CD14-positive monocyte (primary cell): ENCODE measurements around the gene KLHDC2. TPM values are rescaled to one million over a fixed set of nuclear protein-coding genes. Genes with fewer than 3 reads are reported as not detected.

Source experiments
- DNase-seq, 3 donors: peaks; one replicate each; pipeline ENCODE4 v3.0.0-alpha.2; 2011 to 2022
- H2AFZ ChIP-seq: 2 replicates; pipeline ENCODE4 v1.6.0; 2012; ENCODE audit warnings: mild to moderate bottlenecking, low read depth, low read length, inconsistent platforms; ENCODE audit not compliant: insufficient read depth, poor library complexity, severe bottlenecking
- H3K27ac ChIP-seq, 2 donors: 1 replicate in 1 of 2; 2 replicates in 1 of 2; pipeline ENCODE4 v1.5.1; 2012 to 2013; ENCODE audit warnings: low read length in 2 of 2, control low read depth in 1 of 2, inconsistent platforms in 1 of 2, low read depth in 1 of 2, mild to moderate bottlenecking in 1 of 2
- H3K27me3 ChIP-seq, 2 donors: one replicate each; pipeline versions ENCODE4 v1.6.0 to v1.6.1; 2011 to 2013; ENCODE audit warnings: low read length in 2 of 2; ENCODE audit not compliant: control insufficient read depth in 2 of 2, insufficient read depth in 2 of 2
- H3K36me3 ChIP-seq, 2 donors: replicated peaks in 1 of 2; 1 replicate in 1 of 2; 2 replicates in 1 of 2; pipeline versions ENCODE4 v1.5.1 to v1.6.1; 2012 to 2013; ENCODE audit warnings: low read length in 2 of 2, control low read depth in 1 of 2, inconsistent platforms in 1 of 2, mild to moderate bottlenecking in 1 of 2; ENCODE audit not compliant: insufficient read depth in 2 of 2, control insufficient read depth in 1 of 2
- H3K4me1 ChIP-seq, 2 donors: 1 replicate in 1 of 2; 2 replicates in 1 of 2; pipeline versions ENCODE4 v1.5.1 to v1.6.1; 2012 to 2013; ENCODE audit warnings: low read length in 2 of 2, control low read depth in 1 of 2, inconsistent platforms in 1 of 2, mild to moderate bottlenecking in 1 of 2, moderate library complexity in 1 of 2; ENCODE audit not compliant: insufficient read depth in 2 of 2, control insufficient read depth in 1 of 2
- H3K4me2 ChIP-seq: replicated peaks from 2 replicates; pipeline ENCODE3; 2012; ENCODE audit warnings: low read length, moderate library complexity, mild to moderate bottlenecking; ENCODE audit not compliant: poor library complexity, severe bottlenecking; ENCODE audit errors: extremely low read depth
- H3K4me3 ChIP-seq, 3 experiments: fragments of 200-600 bp in 1 of 3; sonication (generic) in 1 of 3; replicated peaks in 1 of 3; 1 replicate in 2 of 3; 2 replicates in 1 of 3; pipeline ENCODE4 v1.5.1; 2011 to 2013; ENCODE audit warnings: low read length in 3 of 3, mild to moderate bottlenecking in 3 of 3, control low read depth in 2 of 3, low read depth in 2 of 3, inconsistent platforms in 1 of 3, moderate library complexity in 1 of 3
- H3K79me2 ChIP-seq: 2 replicates; pipeline ENCODE4 v1.6.0; 2012; ENCODE audit warnings: mild to moderate bottlenecking, control low read depth, inconsistent platforms, low read length, moderate library complexity; ENCODE audit not compliant: insufficient read depth
- H3K9ac ChIP-seq: 2 replicates; pipeline ENCODE4 v1.6.0; 2017; ENCODE audit warnings: low read length, mild to moderate bottlenecking; ENCODE audit not compliant: insufficient read depth, poor library complexity, severe bottlenecking
- H3K9me3 ChIP-seq, 2 donors: replicated peaks in 1 of 2; 1 replicate in 1 of 2; 2 replicates in 1 of 2; pipeline versions ENCODE4 v1.5.1 to v1.6.1; 2012 to 2013; ENCODE audit warnings: low read length in 2 of 2, control low read depth in 1 of 2; ENCODE audit not compliant: control insufficient read depth in 1 of 2, insufficient read depth in 1 of 2
- H4K20me1 ChIP-seq: 2 replicates; pipeline ENCODE4 v1.6.0; 2012; ENCODE audit warnings: mild to moderate bottlenecking, low read length, control low read depth, moderate library complexity; ENCODE audit not compliant: insufficient read depth
- H3K27ac Mint-ChIP-seq, 7 donors: one replicate each; pipeline ENCODE4 v1.8.0; 2020; ENCODE audit warnings: mild to moderate bottlenecking in 7 of 7, mixed read lengths in 7 of 7, moderate library complexity in 6 of 7, inconsistent platforms in 2 of 7
- H3K27me3 Mint-ChIP-seq, 3 donors: one replicate each; pipeline ENCODE4 v1.8.0; 2021 to 2022; ENCODE audit warnings: low read depth in 3 of 3, mild to moderate bottlenecking in 3 of 3, mixed read lengths in 3 of 3, moderate library complexity in 3 of 3, inconsistent platforms in 1 of 3
- H3K36me3 Mint-ChIP-seq, 2 donors: one replicate each; pipeline ENCODE4 v1.8.0; 2020; ENCODE audit warnings: mixed read lengths in 2 of 2, inconsistent platforms in 1 of 2, mild to moderate bottlenecking in 1 of 2
- H3K4me1 Mint-ChIP-seq: one replicate; pipeline ENCODE4 v1.8.0; 2020; ENCODE audit warnings: mild to moderate bottlenecking, mixed read lengths
- H3K4me3 Mint-ChIP-seq, 2 donors: one replicate each; pipeline ENCODE4 v1.8.0; 2020; ENCODE audit warnings: mild to moderate bottlenecking in 2 of 2, mixed read lengths in 2 of 2, moderate library complexity in 1 of 2
- H3K9me3 Mint-ChIP-seq, 7 donors: one replicate each; pipeline ENCODE4 v1.8.0; 2020 to 2022; ENCODE audit warnings: mixed read lengths in 7 of 7, mild to moderate bottlenecking in 6 of 7, moderate library complexity in 6 of 7, inconsistent platforms in 2 of 7
- WGBS: methylation state at CpG from one replicate; pipeline ENCODE4 v1.1.5; 2013; ENCODE audit warnings: missing lambda C conversion rate; ENCODE audit not compliant: insufficient coverage; 5-methylcytosine and 5-hydroxymethylcytosine counted together
- intact Hi-C, 2 donors: fragments of 100-400 bp; cut with micrococcal nuclease; formaldehyde crosslinking; loops; one replicate each; pipeline versions ENCODE4 v1.15.0 to v1.15.1; 2023
- polyA plus RNA-seq, 3 donors: library from polyadenylated mRNA; depleted of rRNA in 1 of 3; unstranded in 2 of 3; stranded (reverse) in 1 of 3; fragments of 300-500 nt in 2 of 3; fragments of >200 nt in 1 of 3; fragmentation: Illumina TruSeq in 2 of 3; gene quantifications; 1 replicate in 2 of 3; 2 replicates in 1 of 3; pipeline ENCODE4 v1.2.3, GENCODE V29; 2012 to 2021
- TF ChIP-seq, protein P1 (sequence below): fragments of 200-600 bp; IDR thresholded peaks from one replicate; pipeline ENCODE4 v1.8.0; 2022; ENCODE audit warnings: antibody characterized with exemption, mild to moderate bottlenecking

KLHDC2 gene
- polyA plus RNA-seq, 3 donors = 27.3 to 45.9 (median 43.1) TPM

DNA sequence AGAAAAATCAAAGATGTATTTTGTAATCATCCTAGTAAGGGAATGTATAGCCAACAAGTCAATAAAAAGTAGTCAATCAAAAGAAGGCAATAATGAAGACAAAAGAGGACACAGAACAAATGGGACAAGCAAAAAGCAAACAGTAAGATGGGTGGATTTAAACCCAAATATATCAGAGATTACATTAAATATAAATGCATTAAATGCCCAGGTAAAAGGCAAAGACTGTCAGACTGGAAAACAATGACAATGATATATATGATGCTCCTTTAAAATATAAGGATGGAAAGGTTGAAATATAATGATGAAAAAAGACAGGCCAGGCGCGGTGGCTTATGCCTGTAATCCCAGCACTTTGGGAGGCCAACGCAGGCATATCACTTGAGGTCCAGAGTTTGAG lies 48.9 kb downstream of the KLHDC2 start:
- H3K4me1 Mint-ChIP-seq = peaks cover 5% of the 10 kb centered on the region
- H3K4me2 ChIP-seq = no peak overlapping the region
- H3K27me3 ChIP-seq = no peaks in the 10 kb centered on the region
- H2AFZ ChIP-seq = no peak overlapping the region
- H3K9me3 ChIP-seq = peaks cover 13% of the 10 kb centered on the region in 2 donors
- H3K27ac Mint-ChIP-seq = peak overlapping the region in 2 of 7 donors; percentile 71 to 72
- H3K4me3 ChIP-seq = no peak overlapping the region
- H4K20me1 ChIP-seq = no peaks in the 10 kb centered on the region
- intact Hi-C loops = no loop called here
- H3K9me3 Mint-ChIP-seq = peaks cover 14 to 23% (median 19%) of the 10 kb centered on the region in 7 donors
- peaks cover 70 to 91% of the 10 kb centered on the region in 2 donors for H3K36me3 Mint-ChIP-seq
- H3K27ac ChIP-seq = peak overlapping the region in 1 of 2 donors; percentile 32
- no peak overlapping the region for H3K9ac ChIP-seq
- DNase-seq = no peak
- no peaks in the 10 kb centered on the region for H3K79me2 ChIP-seq
- H3K4me1 ChIP-seq = no peaks in the 10 kb centered on the region
- peaks cover 74 to 87% of the 10 kb centered on the region in 2 donors for H3K36me3 ChIP-seq
- TF ChIP-seq, protein P1, sequence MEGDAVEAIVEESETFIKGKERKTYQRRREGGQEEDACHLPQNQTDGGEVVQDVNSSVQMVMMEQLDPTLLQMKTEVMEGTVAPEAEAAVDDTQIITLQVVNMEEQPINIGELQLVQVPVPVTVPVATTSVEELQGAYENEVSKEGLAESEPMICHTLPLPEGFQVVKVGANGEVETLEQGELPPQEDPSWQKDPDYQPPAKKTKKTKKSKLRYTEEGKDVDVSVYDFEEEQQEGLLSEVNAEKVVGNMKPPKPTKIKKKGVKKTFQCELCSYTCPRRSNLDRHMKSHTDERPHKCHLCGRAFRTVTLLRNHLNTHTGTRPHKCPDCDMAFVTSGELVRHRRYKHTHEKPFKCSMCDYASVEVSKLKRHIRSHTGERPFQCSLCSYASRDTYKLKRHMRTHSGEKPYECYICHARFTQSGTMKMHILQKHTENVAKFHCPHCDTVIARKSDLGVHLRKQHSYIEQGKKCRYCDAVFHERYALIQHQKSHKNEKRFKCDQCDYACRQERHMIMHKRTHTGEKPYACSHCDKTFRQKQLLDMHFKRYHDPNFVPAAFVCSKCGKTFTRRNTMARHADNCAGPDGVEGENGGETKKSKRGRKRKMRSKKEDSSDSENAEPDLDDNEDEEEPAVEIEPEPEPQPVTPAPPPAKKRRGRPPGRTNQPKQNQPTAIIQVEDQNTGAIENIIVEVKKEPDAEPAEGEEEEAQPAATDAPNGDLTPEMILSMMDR = no peak
- H3K27me3 Mint-ChIP-seq = no peaks in the 10 kb centered on the region
- H3K4me3 Mint-ChIP-seq = no peak overlapping the region
- 100% methylated on average over 2 of the region's 3 CpGs for WGBS

DNA sequence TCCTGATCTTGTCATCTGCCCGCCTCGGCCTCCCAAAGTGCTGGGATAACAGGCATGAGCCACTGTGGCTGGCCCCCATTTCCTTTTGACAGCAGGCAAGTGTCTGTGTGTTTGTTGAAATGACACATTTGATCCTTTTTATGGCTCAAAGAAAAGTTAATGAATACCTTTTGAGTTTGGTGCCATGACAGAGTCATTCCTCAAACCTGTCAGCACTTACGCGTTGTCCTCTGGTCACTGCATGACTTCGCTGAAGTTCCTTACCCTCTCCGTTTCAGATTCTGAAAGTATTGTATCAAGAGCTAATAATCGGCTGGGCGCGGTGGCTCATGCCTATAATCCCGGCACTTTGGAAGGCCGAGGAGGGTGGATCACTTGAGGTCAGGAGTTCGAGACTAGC lies 52.2 kb downstream of the KLHDC2 start:
- no peaks in the 10 kb centered on the region for H3K27me3 Mint-ChIP-seq
- H3K36me3 Mint-ChIP-seq = peaks cover 65 to 91% of the 10 kb centered on the region in 2 donors
- Histone ChIP-seq H3K4me2 (no peak overlapping the region), H3K9me3 (peaks cover 13% of the 10 kb centered on the region in 2 donors), H3K9ac (no peak overlapping the region), H2AFZ (no peak overlapping the region), H3K79me2 (no peaks in the 10 kb centered on the region), H3K4me1 (no peaks in the 10 kb centered on the region), H3K27ac (no peak overlapping the region), H3K27me3 (no peaks in the 10 kb centered on the region), H4K20me1 (peaks cover 2% of the 10 kb centered on the region), H3K36me3 (peaks cover 72 to 84% of the 10 kb centered on the region in 2 donors), H3K4me3 (no peak overlapping the region)
- peak overlapping the region in 1 of 7 donors; percentile 4 for H3K27ac Mint-ChIP-seq
- peaks cover 5% of the 10 kb centered on the region for H3K4me1 Mint-ChIP-seq
- intact Hi-C loops = no loop called here
- peaks cover 15 to 27% (median 19%) of the 10 kb centered on the region in 7 donors for H3K9me3 Mint-ChIP-seq
- TF ChIP-seq, protein P1 = no peak
- H3K4me3 Mint-ChIP-seq = no peak overlapping the region
- DNase-seq = no peak
- 98% methylated on average over 11 of the region's 12 CpGs for WGBS
